Body of pancreas (tissue), 4 donors: Measurements from ENCODE around the gene HMX1.

Source experiments
- POLR2A ChIP-seq, 3 donors: fragments of 450-650 bp; IDR thresholded peaks; one replicate each; pipeline ENCODE4 v1.6.1; 2016; ENCODE audit warnings: antibody characterized with exemption in 3 of 3, mild to moderate bottlenecking in 2 of 3
- TF ChIP-seq, protein P1 (sequence below), 7 experiments: fragments of 450-650 bp in 4 of 7; fragments of 200-600 bp in 3 of 7; sonication (generic) in 3 of 7; IDR thresholded peaks; one replicate each; pipeline ENCODE4 v1.5.1; 2016 to 2019; ENCODE audit warnings: antibody characterized with exemption in 7 of 7

DNA sequence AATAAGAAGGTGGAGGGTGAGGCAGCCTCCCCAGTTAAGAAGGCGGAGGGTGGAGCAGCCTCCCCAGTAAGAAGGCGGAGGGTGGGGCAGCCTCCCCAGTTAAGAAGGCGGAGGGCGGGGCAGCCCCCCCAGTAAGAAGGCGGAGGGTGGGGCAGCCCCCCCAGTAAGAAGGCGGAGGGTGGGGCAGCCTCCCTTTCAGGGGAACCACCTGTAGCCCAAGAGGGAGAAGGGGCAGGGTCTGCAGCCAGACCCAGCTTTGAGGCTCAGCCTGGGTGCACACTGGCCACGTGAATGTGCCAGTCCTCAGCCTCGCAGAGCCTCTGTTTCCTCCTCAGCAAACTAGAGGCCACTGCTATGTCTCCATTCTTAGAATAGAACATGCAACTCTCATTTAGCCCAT is 52.6 kb downstream of the HMX1 start:
- no peak for TF ChIP-seq POLR2A (IDR thresholded peaks at IDR 0.05)
- TF ChIP-seq, protein P1, sequence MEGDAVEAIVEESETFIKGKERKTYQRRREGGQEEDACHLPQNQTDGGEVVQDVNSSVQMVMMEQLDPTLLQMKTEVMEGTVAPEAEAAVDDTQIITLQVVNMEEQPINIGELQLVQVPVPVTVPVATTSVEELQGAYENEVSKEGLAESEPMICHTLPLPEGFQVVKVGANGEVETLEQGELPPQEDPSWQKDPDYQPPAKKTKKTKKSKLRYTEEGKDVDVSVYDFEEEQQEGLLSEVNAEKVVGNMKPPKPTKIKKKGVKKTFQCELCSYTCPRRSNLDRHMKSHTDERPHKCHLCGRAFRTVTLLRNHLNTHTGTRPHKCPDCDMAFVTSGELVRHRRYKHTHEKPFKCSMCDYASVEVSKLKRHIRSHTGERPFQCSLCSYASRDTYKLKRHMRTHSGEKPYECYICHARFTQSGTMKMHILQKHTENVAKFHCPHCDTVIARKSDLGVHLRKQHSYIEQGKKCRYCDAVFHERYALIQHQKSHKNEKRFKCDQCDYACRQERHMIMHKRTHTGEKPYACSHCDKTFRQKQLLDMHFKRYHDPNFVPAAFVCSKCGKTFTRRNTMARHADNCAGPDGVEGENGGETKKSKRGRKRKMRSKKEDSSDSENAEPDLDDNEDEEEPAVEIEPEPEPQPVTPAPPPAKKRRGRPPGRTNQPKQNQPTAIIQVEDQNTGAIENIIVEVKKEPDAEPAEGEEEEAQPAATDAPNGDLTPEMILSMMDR (IDR thresholded peaks at IDR 0.05): no peak
